Activated B cell treated with CpG ODN at 0.5 μM for 24 hours (primary cell): ENCODE measurements around the gene IL1RL2. TPM values are rescaled to one million over a fixed set of nuclear protein-coding genes. Genes with fewer than 3 reads are reported as not detected.

ENCODE experiments used
- ATAC-seq: fragments of 200-7000 bp; cut with Tn5 transposase; one replicate; pipeline ENCODE4 v1.10.0; 2021; ENCODE audit warnings: low read depth, mild to moderate bottlenecking, moderate library complexity
- CTCF ChIA-PET: fragments of 350-600 bp; sonication (Branson Sonifier 250); formaldehyde crosslinking; loops from one replicate; lab custom pipeline; 2021; ENCODE audit warnings: antibody characterized with exemption; lab: Charles Lee
- POLR2A ChIA-PET: fragments of 350-600 bp; sonication (Branson Sonifier 250); formaldehyde crosslinking; loops from one replicate; lab custom pipeline; 2021; ENCODE audit warnings: antibody characterized with exemption; lab: Charles Lee
- DNase-seq: peaks from one replicate; pipeline ENCODE4 v3.0.0; 2022
- H3K27ac Mint-ChIP-seq: one replicate; pipeline ENCODE4 v1.8.0; 2020; ENCODE audit warnings: mixed read lengths
- H3K27me3 Mint-ChIP-seq: one replicate; pipeline ENCODE4 v1.8.0; 2021; ENCODE audit warnings: mixed read lengths
- H3K36me3 Mint-ChIP-seq: one replicate; pipeline ENCODE4 v1.8.0; 2021; ENCODE audit warnings: low read depth, mixed read lengths
- H3K4me1 Mint-ChIP-seq: one replicate; pipeline ENCODE4 v1.8.0; 2021; ENCODE audit warnings: mixed read lengths
- H3K4me3 Mint-ChIP-seq: one replicate; pipeline ENCODE4 v1.8.0; 2020; ENCODE audit warnings: mild to moderate bottlenecking, mixed read lengths
- H3K9me3 Mint-ChIP-seq: one replicate; pipeline ENCODE4 v1.8.0; 2020; ENCODE audit warnings: mixed read lengths
- CTCF ChIP-seq: fragments of 200-600 bp; IDR thresholded peaks from one replicate; pipeline ENCODE4 v1.8.0; 2022; ENCODE audit warnings: antibody characterized with exemption, mild to moderate bottlenecking
- intact Hi-C: fragments of 100-400 bp; cut with micrococcal nuclease; formaldehyde crosslinking; loops from one replicate; pipeline ENCODE4 v1.15.1; 2024
- total RNA-seq: library from RNA; stranded (reverse); gene quantifications from 2 replicates; pipeline ENCODE4 v1.2.3, GENCODE V29; 2022

IL1RL2 gene
- total RNA-seq, 1 donor from 2014 or later: not detected

GRCh38 chr2:102285368-102285767 lies 98.5 kb downstream of the IL1RL2 start:
- Mint-ChIP-seq H3K4me1 (no peaks in the 10 kb centered on the region), H3K4me3 (no peak overlapping the region), H3K9me3 (no peaks in the 10 kb centered on the region), H3K27me3 (peaks cover 12% of the 10 kb centered on the region), H3K27ac (no peak overlapping the region), H3K36me3 (no peaks in the 10 kb centered on the region)
- DNase-seq: no peak
- ATAC-seq: no peak
- POLR2A ChIA-PET: no interaction called here
- no peak for TF ChIP-seq CTCF
- intact Hi-C loops: no loop called here
- CTCF ChIA-PET: interaction anchor here (1.2 kb wide), 1 partner anchor 10 kb away, joined by 4 read pairs; no protein-coding TSS in a partner anchor

- Mint-ChIP-seq H3K36me3 (no peaks in the 10 kb centered on the region), H3K4me1 (no peaks in the 10 kb centered on the region), H3K27me3 (peaks cover 10% of the 10 kb centered on the region), H3K9me3 (no peaks in the 10 kb centered on the region), H3K4me3 (no peak overlapping the region), H3K27ac (no peak overlapping the region)
- intact Hi-C loops: no loop called here
- TF ChIP-seq CTCF: no peak
- ChIA-PET CTCF (no interaction called here), POLR2A (no interaction called here)
- no peak for ATAC-seq
- DNase-seq: no peak
Measured at GRCh38 chr2:102286041-102286440, 99.2 kb downstream of the IL1RL2 start.

GRCh38 chr2:102289129-102289528 lies 102.3 kb downstream of the IL1RL2 start:
- DNase-seq (no peak), ATAC-seq (no peak)
- POLR2A ChIA-PET: no interaction called here
- no peak overlapping the region for H3K4me3 Mint-ChIP-seq
- CTCF ChIA-PET: no interaction called here
- TF ChIP-seq CTCF: no peak
- intact Hi-C loops: no loop called here
- H3K4me1 Mint-ChIP-seq: no peaks in the 10 kb centered on the region
- H3K27ac Mint-ChIP-seq: no peak overlapping the region
- H3K36me3 Mint-ChIP-seq: no peaks in the 10 kb centered on the region
- no peaks in the 10 kb centered on the region for H3K9me3 Mint-ChIP-seq
- H3K27me3 Mint-ChIP-seq: peaks cover 16% of the 10 kb centered on the region

Other genes starting within 250 kb of the IL1RL2 start
- gene IL1R2, start 195.1 kb upstream of the IL1RL2 start, total RNA-seq: not detected in 2 replicates
- gene IL1R1, start 44.3 kb upstream of the IL1RL2 start, total RNA-seq: not detected in 2 replicates
- gene IL1RL1, start 124.5 kb downstream of the IL1RL2 start, total RNA-seq: not detected in 2 replicates
- 1.7 and 2.2 TPM in 2 replicates for gene IL18R1, start 168.8 kb downstream of the IL1RL2 start, total RNA-seq
- gene IL18RAP, start 236.1 kb downstream of the IL1RL2 start, total RNA-seq: 0.98 and 1.5 TPM in 2 replicates